Measurements from ENCODE around the gene PSME3.

PSME3 gene

DNA sequence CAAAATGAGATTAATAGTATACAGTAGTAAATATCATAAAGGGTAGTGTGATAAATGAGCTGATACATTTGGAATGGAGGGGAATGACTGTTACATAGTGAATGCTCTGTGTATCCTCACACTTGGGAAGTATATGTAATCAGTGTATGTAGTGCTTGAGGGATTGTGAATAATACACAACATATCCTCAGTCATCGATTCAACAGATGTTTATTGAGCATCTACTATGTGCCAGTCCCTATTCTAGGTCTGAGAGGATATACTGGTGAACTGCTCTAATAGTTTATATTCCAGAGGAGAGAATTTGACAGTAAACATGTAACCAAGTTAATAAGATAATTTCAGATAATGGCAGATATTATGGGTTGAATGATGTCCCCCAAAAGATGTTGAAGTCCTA, 5.7 kb upstream of the PSME3 start:
- TF ChIP-seq, protein P1, sequence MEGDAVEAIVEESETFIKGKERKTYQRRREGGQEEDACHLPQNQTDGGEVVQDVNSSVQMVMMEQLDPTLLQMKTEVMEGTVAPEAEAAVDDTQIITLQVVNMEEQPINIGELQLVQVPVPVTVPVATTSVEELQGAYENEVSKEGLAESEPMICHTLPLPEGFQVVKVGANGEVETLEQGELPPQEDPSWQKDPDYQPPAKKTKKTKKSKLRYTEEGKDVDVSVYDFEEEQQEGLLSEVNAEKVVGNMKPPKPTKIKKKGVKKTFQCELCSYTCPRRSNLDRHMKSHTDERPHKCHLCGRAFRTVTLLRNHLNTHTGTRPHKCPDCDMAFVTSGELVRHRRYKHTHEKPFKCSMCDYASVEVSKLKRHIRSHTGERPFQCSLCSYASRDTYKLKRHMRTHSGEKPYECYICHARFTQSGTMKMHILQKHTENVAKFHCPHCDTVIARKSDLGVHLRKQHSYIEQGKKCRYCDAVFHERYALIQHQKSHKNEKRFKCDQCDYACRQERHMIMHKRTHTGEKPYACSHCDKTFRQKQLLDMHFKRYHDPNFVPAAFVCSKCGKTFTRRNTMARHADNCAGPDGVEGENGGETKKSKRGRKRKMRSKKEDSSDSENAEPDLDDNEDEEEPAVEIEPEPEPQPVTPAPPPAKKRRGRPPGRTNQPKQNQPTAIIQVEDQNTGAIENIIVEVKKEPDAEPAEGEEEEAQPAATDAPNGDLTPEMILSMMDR (IDR thresholded peaks at IDR 0.05): no peak
- H3K9me3 ChIP-seq (ENCODE audit: control insufficient read depth, low read length): no peaks in the 10 kb centered on the region
- H3K4me1 ChIP-seq: peaks cover 4% of the 10 kb centered on the region
- H3K79me2 ChIP-seq: peaks cover 8% of the 10 kb centered on the region
- no peak overlapping the region for H3K27ac ChIP-seq
- H3K4me2 ChIP-seq (ENCODE audit: low read length): no peak overlapping the region
- no peaks in the 10 kb centered on the region for H3K27me3 ChIP-seq (ENCODE audit: control insufficient read depth, insufficient read depth, low read length)
- no peaks in the 10 kb centered on the region for H3K36me3 ChIP-seq (ENCODE audit: control insufficient read depth, insufficient read depth, low read length)
- H3K9ac ChIP-seq: no peak overlapping the region
- H2AFZ ChIP-seq: no peak overlapping the region
- H3K4me3 ChIP-seq (ENCODE audit: low read depth, low read length): no peak overlapping the region

DNA sequence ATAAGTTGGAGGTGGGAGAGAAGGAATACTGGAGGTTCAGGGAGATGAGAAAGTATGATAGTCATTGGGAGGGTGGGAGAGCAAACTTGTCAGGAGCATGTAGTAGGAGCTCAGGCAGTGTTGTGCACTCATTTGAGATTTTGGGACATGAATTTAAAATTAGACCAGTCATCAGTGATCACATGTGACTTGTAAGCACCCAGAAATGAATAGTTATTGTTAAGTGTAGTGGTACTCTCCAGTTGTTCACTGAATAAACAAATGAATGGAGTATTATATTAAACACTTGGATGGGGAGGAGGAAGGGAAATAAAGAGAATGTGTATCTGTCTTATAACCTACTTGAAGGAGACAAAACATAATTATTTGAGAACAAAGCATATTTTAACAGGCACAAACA, 2.2 kb upstream of the PSME3 start:
- Histone ChIP-seq H3K4me2 (ENCODE audit: low read length) (no peak overlapping the region), H3K79me2 (peaks cover 8% of the 10 kb centered on the region), H3K4me3 (ENCODE audit: low read depth, low read length) (no peak overlapping the region), H2AFZ (no peak overlapping the region), H3K4me1 (peaks cover 4% of the 10 kb centered on the region), H3K9me3 (ENCODE audit: control insufficient read depth, low read length) (no peaks in the 10 kb centered on the region), H3K27me3 (ENCODE audit: control insufficient read depth, insufficient read depth, low read length) (no peaks in the 10 kb centered on the region), H3K27ac (no peak overlapping the region), H3K9ac (no peak overlapping the region), H3K36me3 (ENCODE audit: control insufficient read depth, insufficient read depth, low read length) (no peaks in the 10 kb centered on the region)
- TF ChIP-seq, protein P1 (IDR thresholded peaks at IDR 0.05): no peak

DNA sequence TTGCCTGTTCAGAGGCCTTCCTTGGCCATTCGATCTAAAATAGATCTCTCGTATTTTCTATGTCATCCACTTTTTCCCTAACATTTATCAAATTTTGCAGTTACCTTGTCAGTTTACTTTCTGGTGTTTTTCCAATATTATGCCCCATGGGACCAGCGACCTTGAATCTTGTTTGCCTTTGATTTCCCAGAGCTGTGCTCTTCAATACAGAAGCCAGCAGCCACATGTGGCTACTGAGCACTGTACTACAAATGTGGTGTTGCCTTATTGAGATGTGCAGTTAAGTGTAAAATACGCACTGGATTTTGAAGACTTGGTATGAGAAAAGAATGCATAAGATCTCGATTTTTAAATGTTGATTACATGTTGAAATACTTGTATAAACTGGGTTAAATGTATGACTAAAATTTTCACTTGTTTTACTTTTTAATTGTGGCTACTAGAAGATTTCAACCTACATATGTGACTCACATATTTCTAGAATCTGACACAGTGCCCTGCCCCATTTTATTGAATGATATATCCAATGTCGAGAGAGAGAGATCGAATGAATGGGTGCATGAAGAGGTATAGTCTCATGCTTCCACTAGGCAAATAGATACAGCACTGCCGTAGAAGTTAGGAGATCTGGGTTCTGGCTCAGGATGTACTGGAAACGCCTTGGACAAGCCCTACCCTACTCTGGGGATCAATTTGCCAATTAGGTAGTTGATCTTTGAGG, 824 bp upstream of the PSME3 start:
- H3K4me2 ChIP-seq (ENCODE audit: low read length): peak overlapping the region; percentile 74
- peak overlapping the region; percentile 73 for H3K4me3 ChIP-seq (ENCODE audit: low read depth, low read length)
- TF ChIP-seq, protein P1 (IDR thresholded peaks at IDR 0.05): no peak
- no peaks in the 10 kb centered on the region for H3K36me3 ChIP-seq (ENCODE audit: control insufficient read depth, insufficient read depth, low read length)
- H2AFZ ChIP-seq: peak overlapping the region; percentile 96
- no peaks in the 10 kb centered on the region for H3K9me3 ChIP-seq (ENCODE audit: control insufficient read depth, low read length)
- no peaks in the 10 kb centered on the region for H3K27me3 ChIP-seq (ENCODE audit: control insufficient read depth, insufficient read depth, low read length)
- H3K79me2 ChIP-seq: peaks cover 8% of the 10 kb centered on the region
- H3K27ac ChIP-seq: peak overlapping the region; percentile 71
- H3K9ac ChIP-seq: peak overlapping the region; percentile 40
- peaks cover 4% of the 10 kb centered on the region for H3K4me1 ChIP-seq

DNA sequence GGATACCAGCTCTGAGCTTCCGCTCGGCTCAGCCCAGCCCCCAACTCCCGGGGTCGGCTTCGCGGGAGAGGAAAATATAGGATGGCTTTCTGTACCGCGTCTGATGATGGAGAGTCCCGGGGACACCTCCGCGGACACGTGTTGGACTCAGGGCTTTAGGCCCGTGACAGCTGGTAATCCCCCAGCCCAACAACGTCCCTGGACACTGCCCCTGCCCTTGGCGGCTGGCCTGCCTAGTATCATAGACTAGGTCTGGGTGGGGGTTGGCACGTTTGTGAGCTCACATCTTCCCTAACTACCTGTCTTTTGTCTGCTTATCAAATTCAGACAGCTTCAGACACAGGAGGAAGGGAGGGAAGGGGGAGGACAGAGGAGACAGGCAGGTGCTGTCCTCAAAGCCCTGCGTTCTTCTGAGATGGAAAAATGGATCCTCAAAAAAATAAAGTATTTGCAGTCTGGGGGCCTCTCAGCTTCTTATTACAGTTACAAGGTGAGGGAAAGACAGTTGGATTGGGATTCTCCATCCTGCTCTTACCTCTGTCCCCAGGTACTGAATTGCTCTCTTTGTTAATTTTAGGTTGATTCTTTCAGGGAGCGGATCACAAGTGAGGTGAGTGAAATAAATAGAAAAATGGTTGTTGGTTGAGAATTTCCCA, 698 bp downstream of the PSME3 start:
- Histone ChIP-seq H3K36me3 (ENCODE audit: control insufficient read depth, insufficient read depth, low read length) (no peaks in the 10 kb centered on the region), H3K4me2 (ENCODE audit: low read length) (peak overlapping the region; percentile 74), H3K4me1 (peaks cover 4% of the 10 kb centered on the region), H2AFZ (peak overlapping the region; percentile 96), H3K9ac (peak overlapping the region; percentile 40), H3K9me3 (ENCODE audit: control insufficient read depth, low read length) (no peaks in the 10 kb centered on the region), H3K27ac (peak overlapping the region; percentile 71), H3K27me3 (ENCODE audit: control insufficient read depth, insufficient read depth, low read length) (no peaks in the 10 kb centered on the region), H3K4me3 (ENCODE audit: low read depth, low read length) (peak overlapping the region; percentile 73), H3K79me2 (peaks cover 8% of the 10 kb centered on the region)
- TF ChIP-seq, protein P1 (IDR thresholded peaks at IDR 0.05): no peak

Measured in parathyroid adenoma (tissue), 2 donors.